NCI-H226 (cell line): ENCODE data around the gene POLR3G.

Experiments used
- DNase-seq: peaks from one replicate; pipeline ENCODE4 v3.0.0-alpha.2; 2015

Gene POLR3G

GRCh38 chr5:90553711-90554110 lies 79.0 kb downstream of the POLR3G start:
- no peak for DNase-seq

- DNase-seq = no peak
Measured at GRCh38 chr5:90554358-90555006, 79.8 kb downstream of the POLR3G start.

GRCh38 chr5:90555666-90556065 lies 81.0 kb downstream of the POLR3G start:
- no peak for DNase-seq

- DNase-seq = no peak
Measured at GRCh38 chr5:90557391-90557790, 82.7 kb downstream of the POLR3G start.

GRCh38 chr5:90557871-90558270 lies 83.2 kb downstream of the POLR3G start:
- DNase-seq = no peak

GRCh38 chr5:90558344-90559192 lies 83.9 kb downstream of the POLR3G start, which contains the start of gene ADGRV1:
TSS of gene ADGRV1 (plus strand) at chr5:90558797. CDS start at chr5:90558896, 99 bp downstream.
- DNase-seq = no peak

GRCh38 chr5:90560771-90561170 lies 86.1 kb downstream of the POLR3G start:
- no peak for DNase-seq

GRCh38 chr5:90561766-90562165 lies 87.1 kb downstream of the POLR3G start:
- DNase-seq = no peak

GRCh38 chr5:90562341-90562740 lies 87.7 kb downstream of the POLR3G start:
- no peak for DNase-seq

GRCh38 chr5:90563108-90563507 lies 88.4 kb downstream of the POLR3G start:
- no peak for DNase-seq
